ENCODE data around the gene IBA57. TPM values are rescaled to one million over a fixed set of nuclear protein-coding genes. Genes with fewer than 3 reads are reported as not detected.
"Not testable (repeated sequence)": the region's sequence is repeated elsewhere in the genome, so short reads cannot be mapped to it uniquely, and the experiment has no call there.

Gene IBA57
- total RNA-seq, 1 donor = 4.7 TPM

GRCh38 chr1:228225165-228225710 is 59.6 kb downstream of the IBA57 start:
- no peaks in the 10 kb centered on the region for H3K9me3 ChIP-seq (ENCODE audit: low read depth, low read length)
- H3K4me3 ChIP-seq (ENCODE audit: low read length) = no peak overlapping the region
- no peaks in the 10 kb centered on the region for H3K27me3 ChIP-seq (ENCODE audit: insufficient read depth, low read length)
- H3K4me1 ChIP-seq (ENCODE audit: insufficient read depth, low read length) = no peaks in the 10 kb centered on the region

DNA sequence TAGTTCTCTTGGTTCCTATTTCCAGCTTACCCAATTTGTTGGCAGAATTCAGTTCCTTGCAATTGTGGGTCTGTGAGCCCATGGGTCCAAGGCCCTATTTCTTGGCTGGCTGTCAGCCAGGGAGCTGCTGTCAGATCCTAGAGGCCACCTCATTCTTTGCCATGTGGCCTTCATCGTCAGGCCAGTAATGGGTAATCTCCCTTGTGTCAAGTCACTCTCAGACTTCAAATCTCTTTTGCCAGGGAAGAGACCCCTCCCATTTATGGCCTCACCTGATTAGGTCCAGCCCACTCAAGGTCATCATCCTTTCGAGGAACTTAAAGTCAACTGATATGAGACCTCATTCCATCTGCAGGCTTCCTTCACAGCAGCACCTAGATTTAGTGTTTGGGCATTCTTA is 60.1 kb downstream of the IBA57 start:
- Histone ChIP-seq H3K4me1 (ENCODE audit: insufficient read depth, low read length) (no peaks in the 10 kb centered on the region), H3K27me3 (ENCODE audit: insufficient read depth, low read length) (no peaks in the 10 kb centered on the region), H3K9me3 (ENCODE audit: low read depth, low read length) (no peaks in the 10 kb centered on the region), H3K4me3 (ENCODE audit: low read length) (no peak overlapping the region)

DNA sequence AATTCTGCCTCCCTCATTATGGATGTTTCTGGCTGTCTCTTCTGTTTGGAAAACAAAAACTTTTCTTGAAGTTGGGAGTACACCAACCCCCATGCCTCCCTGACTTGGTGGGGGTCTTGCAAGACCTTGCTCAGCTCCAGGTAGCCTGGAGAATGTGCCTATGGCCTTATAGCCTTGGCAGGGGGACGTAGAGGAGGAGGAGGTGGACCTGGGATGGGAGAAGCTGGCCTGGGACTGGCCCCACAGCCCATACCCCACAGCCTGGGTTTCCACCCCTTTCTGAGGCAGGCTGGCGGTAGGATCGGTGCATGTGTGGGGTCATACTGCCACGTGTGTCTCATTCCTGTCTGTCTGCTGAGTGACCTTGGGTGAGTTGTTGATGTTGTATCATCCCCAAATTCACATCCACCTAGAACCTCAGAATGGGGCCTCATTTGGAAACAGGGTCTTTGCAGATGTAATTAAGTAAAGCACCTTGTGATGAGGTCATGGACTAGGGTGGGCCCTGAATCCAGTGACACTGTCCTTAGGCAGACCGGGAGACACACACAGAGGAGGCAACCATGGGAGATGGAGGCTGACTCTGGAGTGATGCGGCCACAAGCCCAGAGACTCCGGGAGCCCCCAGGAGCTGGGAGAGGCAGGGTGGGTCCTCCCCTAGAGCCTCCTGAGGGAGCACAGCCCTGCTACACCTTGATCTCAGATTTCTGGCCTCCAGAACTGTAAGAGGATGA is 60.7 kb downstream of the IBA57 start:
- Histone ChIP-seq H3K4me1 (ENCODE audit: insufficient read depth, low read length) (no peaks in the 10 kb centered on the region), H3K27me3 (ENCODE audit: insufficient read depth, low read length) (no peaks in the 10 kb centered on the region), H3K9me3 (ENCODE audit: low read depth, low read length) (no peaks in the 10 kb centered on the region), H3K4me3 (ENCODE audit: low read length) (no peak overlapping the region)

GRCh38 chr1:228226956-228227791 is 61.6 kb downstream of the IBA57 start:
- Histone ChIP-seq H3K4me1 (ENCODE audit: insufficient read depth, low read length) (no peaks in the 10 kb centered on the region), H3K27me3 (ENCODE audit: insufficient read depth, low read length) (no peaks in the 10 kb centered on the region), H3K4me3 (ENCODE audit: low read length) (no peak overlapping the region), H3K9me3 (ENCODE audit: low read depth, low read length) (no peaks in the 10 kb centered on the region)

DNA sequence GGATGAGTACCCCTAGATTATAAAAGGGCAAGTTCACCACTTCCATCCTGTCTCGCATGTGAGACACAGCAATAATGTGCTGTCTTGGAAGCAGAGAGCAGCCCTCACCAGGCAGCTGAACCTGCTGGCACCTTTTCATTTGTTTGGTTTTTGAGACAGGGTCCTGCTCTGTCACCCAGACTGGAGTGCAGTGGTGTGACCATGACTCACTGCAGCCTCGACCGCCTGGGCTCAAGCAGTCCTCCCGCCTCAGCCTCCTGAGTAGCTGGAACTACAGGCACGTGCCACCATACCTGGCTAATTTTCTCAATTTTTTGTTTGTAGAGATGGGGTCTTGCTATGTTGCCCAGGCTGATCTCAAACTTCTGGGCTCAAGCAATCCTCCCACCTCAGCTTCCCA is 62.5 kb downstream of the IBA57 start:
- H3K4me3 ChIP-seq (ENCODE audit: low read length); H3K27me3 ChIP-seq (ENCODE audit: insufficient read depth, low read length); H3K9me3 ChIP-seq (ENCODE audit: low read depth, low read length); H3K4me1 ChIP-seq (ENCODE audit: insufficient read depth, low read length): not testable (repeated sequence)

- Histone ChIP-seq H3K27me3 (ENCODE audit: insufficient read depth, low read length) (no peaks in the 10 kb centered on the region), H3K4me1 (ENCODE audit: insufficient read depth, low read length) (no peaks in the 10 kb centered on the region), H3K9me3 (ENCODE audit: low read depth, low read length) (no peaks in the 10 kb centered on the region), H3K4me3 (ENCODE audit: low read length) (no peak overlapping the region)
Measured at GRCh38 chr1:228228601-228229074, 63.0 kb downstream of the IBA57 start.

GRCh38 chr1:228231189-228231588 is 65.6 kb downstream of the IBA57 start:
- Histone ChIP-seq H3K4me3 (ENCODE audit: low read length) (no peak overlapping the region), H3K27me3 (ENCODE audit: insufficient read depth, low read length) (no peaks in the 10 kb centered on the region), H3K9me3 (ENCODE audit: low read depth, low read length) (peaks cover 11% of the 10 kb centered on the region), H3K4me1 (ENCODE audit: insufficient read depth, low read length) (no peaks in the 10 kb centered on the region)

Other genes starting within 250 kb of the IBA57 start
- gene WNT9A, start 217.9 kb upstream of the IBA57 start, total RNA-seq = under 0.01 TPM
- not detected for gene WNT3A, start 158.8 kb upstream of the IBA57 start, total RNA-seq
- gene ARF1, start 83.1 kb upstream of the IBA57 start, total RNA-seq = 218 TPM
- 6.1 TPM for gene C1orf35, start 62.5 kb upstream of the IBA57 start, total RNA-seq
- 44.4 TPM for gene MRPL55, start 56.5 kb upstream of the IBA57 start, total RNA-seq
- gene GUK1, start 25.5 kb upstream of the IBA57 start, total RNA-seq = 190 TPM
- gene GJC2, start 15.9 kb upstream of the IBA57 start, total RNA-seq = 0.84 TPM
- gene OBSCN, start 42.2 kb downstream of the IBA57 start, total RNA-seq = 26.3 TPM
- 34.5 TPM for gene TRIM11, start 241.0 kb downstream of the IBA57 start, total RNA-seq